Left lung (tissue), 10 donors: ENCODE data around the gene SLC4A8. TPM values are rescaled to one million over a fixed set of nuclear protein-coding genes. Genes with fewer than 3 reads are reported as not detected.

Source experiments
- ATAC-seq: fragments of 200-7000 bp; cut with Tn5 transposase; one replicate; pipeline ENCODE4 v1.9.1; 2020; ENCODE audit warnings: moderate library complexity
- DNase-seq, 4 donors: peaks; one replicate each; pipeline ENCODE4 v3.0.0-alpha.2; 2013 to 2020
- H3K27ac ChIP-seq, 2 donors: fragments of 200-600 bp; sonication (generic) in 1 of 2; one replicate each; pipeline versions ENCODE4 v1.5.0 to v1.8.0; 2020 to 2021
- H3K27me3 ChIP-seq, 2 donors: fragments of 200-600 bp; sonication (generic) in 1 of 2; one replicate each; pipeline versions ENCODE4 v1.5.0 to v1.8.0; 2020 to 2021
- H3K36me3 ChIP-seq, 2 donors: fragments of 200-600 bp; sonication (generic) in 1 of 2; one replicate each; pipeline versions ENCODE4 v1.5.0 to v1.8.0; 2020 to 2021
- H3K4me1 ChIP-seq, 2 donors: fragments of 200-600 bp; one replicate each; pipeline ENCODE4 v1.8.0; 2021
- H3K4me3 ChIP-seq, 2 donors: fragments of 200-600 bp; sonication (generic) in 1 of 2; one replicate each; pipeline versions ENCODE4 v1.5.0 to v1.8.0; 2020 to 2021; ENCODE audit warnings: mild to moderate bottlenecking in 1 of 2
- H3K9me3 ChIP-seq, 2 donors: fragments of 200-600 bp; sonication (generic) in 1 of 2; one replicate each; pipeline versions ENCODE4 v1.5.0 to v1.8.0; 2020 to 2021
- CTCF ChIP-seq, 2 donors: fragments of 200-600 bp; sonication (generic) in 1 of 2; IDR thresholded peaks; one replicate each; pipeline versions ENCODE4 v1.5.0 to v1.8.0; 2021; ENCODE audit warnings: antibody characterized with exemption in 2 of 2
- intact Hi-C, 2 donors: fragments of 100-400 bp; cut with DNase I; formaldehyde crosslinking; loops; one replicate each; pipeline versions ENCODE4 v1.11.2 to v1.14.2; 2022
- polyA plus RNA-seq, 6 donors: library from polyadenylated mRNA; unstranded; fragments of 120-200 nt; gene quantifications; one replicate each; pipeline ENCODE4 v1.2.1, GENCODE V29; 2013; ENCODE audit not compliant: insufficient read length in 6 of 6
- total RNA-seq, 2 donors: library from RNA; stranded (reverse); fragmentation: NEBNext Ultra II Directional; extraction: Animal tissue kit (Norgen Biotek cat#: 25700); gene quantifications; one replicate each; pipeline ENCODE4 v1.2.1, GENCODE V29; 2021
- donor health status: DM: no; HTN: yes; CAD: no.
- donor health status: DM: no; HTN: no; CAD: no.

Gene SLC4A8
- total and polyA plus RNA-seq, 8 donors: 1.3 to 3.9 (median 1.8) TPM

- no peaks in the 10 kb centered on the region for H3K4me1 ChIP-seq
- no peak for TF ChIP-seq CTCF (IDR thresholded peaks at IDR 0.05)
- H3K4me3 ChIP-seq: no peak overlapping the region
- intact Hi-C loops: no loop called here
- no peak for DNase-seq
- H3K27ac ChIP-seq: no peak overlapping the region
- H3K36me3 ChIP-seq: no peaks in the 10 kb centered on the region
- ATAC-seq: no peak
- H3K27me3 ChIP-seq: no peaks in the 10 kb centered on the region
- no peaks in the 10 kb centered on the region for H3K9me3 ChIP-seq
These were observed 98.1 kb downstream of the SLC4A8 start for GRCh38 chr12:51522696-51523095.

- H3K4me1 ChIP-seq: no peaks in the 10 kb centered on the region
- TF ChIP-seq CTCF (IDR thresholded peaks at IDR 0.05): no peak
- DNase-seq (no peak), ATAC-seq (no peak)
- no peak overlapping the region for H3K27ac ChIP-seq
- intact Hi-C loops: no loop called here
- no peaks in the 10 kb centered on the region for H3K9me3 ChIP-seq
- H3K27me3 ChIP-seq: no peaks in the 10 kb centered on the region
- H3K4me3 ChIP-seq: no peak overlapping the region
- H3K36me3 ChIP-seq: no peaks in the 10 kb centered on the region
These were observed 99.8 kb downstream of the SLC4A8 start for GRCh38 chr12:51524386-51524901.

GRCh38 chr12:51525518-51525917 is 100.9 kb downstream of the SLC4A8 start:
- TF ChIP-seq CTCF (IDR thresholded peaks at IDR 0.05): no peak
- ATAC-seq (no peak), DNase-seq (no peak)
- no peaks in the 10 kb centered on the region for H3K9me3 ChIP-seq
- no peaks in the 10 kb centered on the region for H3K27me3 ChIP-seq
- H3K36me3 ChIP-seq: no peaks in the 10 kb centered on the region
- intact Hi-C loops: no loop called here
- H3K4me3 ChIP-seq: no peak overlapping the region
- H3K27ac ChIP-seq: no peak overlapping the region
- no peaks in the 10 kb centered on the region for H3K4me1 ChIP-seq

GRCh38 chr12:51527966-51528365 is 103.3 kb downstream of the SLC4A8 start:
- DNase-seq (no peak), ATAC-seq (no peak)
- Histone ChIP-seq H3K27ac (no peak overlapping the region), H3K4me1 (peaks cover 0 to 5% of the 10 kb centered on the region in 2 donors), H3K27me3 (peaks cover 0 to 17% of the 10 kb centered on the region in 2 donors), H3K9me3 (no peaks in the 10 kb centered on the region), H3K36me3 (no peaks in the 10 kb centered on the region), H3K4me3 (no peak overlapping the region)
- intact Hi-C loops: no loop called here
- TF ChIP-seq CTCF (IDR thresholded peaks at IDR 0.05): no peak

- no peak for ATAC-seq
- no peak for TF ChIP-seq CTCF (IDR thresholded peaks at IDR 0.05)
- no peak overlapping the region for H3K4me3 ChIP-seq
- no peak overlapping the region for H3K27ac ChIP-seq
- H3K27me3 ChIP-seq: peaks cover 0 to 25% of the 10 kb centered on the region in 2 donors
- intact Hi-C loops: no loop called here
- no peaks in the 10 kb centered on the region for H3K36me3 ChIP-seq
- no peaks in the 10 kb centered on the region for H3K9me3 ChIP-seq
- no peak for DNase-seq
- peaks cover 0 to 5% of the 10 kb centered on the region in 2 donors for H3K4me1 ChIP-seq
These were observed 104.4 kb downstream of the SLC4A8 start for GRCh38 chr12:51528852-51529650.
